ENCODE results near the gene FAM124A. TPM values are rescaled to one million over a fixed set of nuclear protein-coding genes. Genes with fewer than 3 reads are reported as not detected.

FAM124A gene
- total and polyA plus RNA-seq, 5 donors, result 4.2 to 10.7 (median 8.6) TPM

GRCh38 chr13:51243227-51243626 is 21.0 kb downstream of the FAM124A start:
- no peak for DNase-seq

DNA sequence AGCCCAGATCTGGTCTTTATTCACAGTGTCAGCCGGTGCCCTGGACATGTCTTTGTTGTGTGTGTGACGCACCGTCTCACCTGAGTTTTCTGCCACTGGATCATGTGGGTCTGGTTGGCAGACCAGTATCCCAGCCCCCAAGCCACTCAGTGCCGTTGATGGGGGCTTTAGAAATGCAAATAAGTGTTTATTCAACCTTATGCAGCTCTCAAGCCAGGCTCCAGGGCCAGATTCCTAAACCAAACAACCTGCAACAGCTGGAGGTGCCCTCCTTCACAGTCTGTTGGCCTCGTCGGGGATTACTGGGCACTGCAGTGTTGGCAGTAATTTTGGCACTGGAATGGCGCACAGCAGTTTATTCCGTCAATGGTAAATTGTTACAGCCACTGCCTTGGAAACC is 21.6 kb downstream of the FAM124A start:
- intact Hi-C loops (cut with DNase I), result no loop called here
- no peaks in the 10 kb centered on the region for H3K9me3 ChIP-seq (ENCODE audit: control insufficient read depth, low read length)
- peaks cover 9% of the 10 kb centered on the region for H3K4me1 ChIP-seq (ENCODE audit: control insufficient read depth, insufficient read depth, low read length)
- WGBS, result 70% methylated on average over 8 of the region's 8 CpGs
- H3K27ac ChIP-seq (ENCODE audit: low read length), result no peak overlapping the region
- ATAC-seq (no peak), DNase-seq (no peak)
- H3K4me3 ChIP-seq (ENCODE audit: low read length), result no peak overlapping the region
- H3K27me3 ChIP-seq (ENCODE audit: control insufficient read depth, insufficient read depth), result no peaks in the 10 kb centered on the region

More at GRCh38 chr13:51243227-51243626, 21.0 kb downstream of the FAM124A start:
- ATAC-seq, result no peak
- Histone ChIP-seq H3K27ac (ENCODE audit: low read length) (no peak overlapping the region), H3K4me3 (ENCODE audit: low read length) (no peak overlapping the region), H3K9me3 (ENCODE audit: control insufficient read depth, low read length) (no peaks in the 10 kb centered on the region), H3K27me3 (ENCODE audit: control insufficient read depth, insufficient read depth) (no peaks in the 10 kb centered on the region), H3K4me1 (ENCODE audit: control insufficient read depth, insufficient read depth, low read length) (peaks cover 9% of the 10 kb centered on the region)
- intact Hi-C loops (cut with DNase I), result no loop called here
- WGBS, result 83% methylated on average over 4 of the region's 4 CpGs

DNA sequence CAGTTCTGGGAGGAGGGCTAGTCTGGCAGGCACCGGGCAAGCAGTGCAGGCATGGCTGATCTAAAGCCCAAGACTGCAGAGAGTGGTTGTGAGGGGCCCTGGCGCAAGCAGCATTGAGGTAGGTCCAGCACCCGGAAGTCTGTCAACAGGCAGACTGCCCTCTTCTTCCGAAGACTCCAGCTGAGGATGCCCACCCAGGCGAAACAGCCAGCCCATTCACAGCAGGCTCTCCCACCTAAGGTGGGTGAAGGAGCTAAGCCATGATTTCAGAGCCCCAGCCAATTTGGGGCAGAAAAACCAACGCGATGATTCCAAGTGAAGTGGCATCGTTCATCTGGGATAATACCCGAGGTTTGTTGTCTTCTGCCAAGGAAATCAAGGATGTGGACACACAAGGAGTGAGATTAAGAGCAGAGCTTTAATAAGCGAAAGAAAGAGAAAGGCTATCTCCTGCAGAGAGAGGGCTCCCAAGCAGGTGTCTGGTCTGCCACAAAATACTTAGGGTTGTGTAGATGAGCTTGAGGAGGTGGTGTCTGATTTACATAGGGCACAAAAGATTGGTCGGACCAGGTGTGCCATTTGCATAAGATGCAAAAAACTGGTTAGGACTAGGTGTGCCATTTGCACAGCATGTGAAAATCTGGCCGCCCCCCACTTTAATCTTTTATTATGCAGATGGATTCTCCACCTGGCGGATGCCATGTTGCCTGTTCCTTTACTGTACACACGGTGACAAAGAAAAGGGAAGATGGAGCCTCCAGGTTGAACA is 22.6 kb downstream of the FAM124A start:
- Histone ChIP-seq H3K4me3 (ENCODE audit: low read length) (no peak overlapping the region), H3K4me1 (ENCODE audit: control insufficient read depth, insufficient read depth, low read length) (peaks cover 9% of the 10 kb centered on the region), H3K27ac (ENCODE audit: low read length) (peak overlapping the region; percentile 55), H3K9me3 (ENCODE audit: control insufficient read depth, low read length) (no peaks in the 10 kb centered on the region), H3K27me3 (ENCODE audit: control insufficient read depth, insufficient read depth) (no peaks in the 10 kb centered on the region)
- ATAC-seq (no peak), DNase-seq (no peak)
- intact Hi-C loops (cut with DNase I), result no loop called here
- 70% methylated on average over 14 of the region's 14 CpGs for WGBS

GRCh38 chr13:51245583-51245982 is 23.4 kb downstream of the FAM124A start:
- peaks cover 10% of the 10 kb centered on the region for H3K4me1 ChIP-seq (ENCODE audit: control insufficient read depth, insufficient read depth, low read length)
- intact Hi-C loops (cut with DNase I), result no loop called here
- H3K4me3 ChIP-seq (ENCODE audit: low read length), result no peak overlapping the region
- DNase-seq, result no peak
- no peaks in the 10 kb centered on the region for H3K27me3 ChIP-seq (ENCODE audit: control insufficient read depth, insufficient read depth)
- H3K9me3 ChIP-seq (ENCODE audit: control insufficient read depth, low read length), result no peaks in the 10 kb centered on the region
- WGBS, result 72% methylated on average over 2 of the region's 2 CpGs
- no peak for ATAC-seq
- peak overlapping the region; percentile 23 for H3K27ac ChIP-seq (ENCODE audit: low read length)

- Histone ChIP-seq H3K27ac (ENCODE audit: low read length) (peak overlapping the region; percentile 79), H3K4me3 (ENCODE audit: low read length) (no peak overlapping the region), H3K27me3 (ENCODE audit: control insufficient read depth, insufficient read depth) (no peaks in the 10 kb centered on the region), H3K9me3 (ENCODE audit: control insufficient read depth, low read length) (no peaks in the 10 kb centered on the region), H3K4me1 (ENCODE audit: control insufficient read depth, insufficient read depth, low read length) (peaks cover 9% of the 10 kb centered on the region)
- DNase-seq (no peak), ATAC-seq (no peak)
- intact Hi-C loops (cut with DNase I), result no loop called here
- 51% methylated on average over 4 of the region's 4 CpGs for WGBS
Observed at GRCh38 chr13:51246025-51246417, 23.8 kb downstream of the FAM124A start.

DNA sequence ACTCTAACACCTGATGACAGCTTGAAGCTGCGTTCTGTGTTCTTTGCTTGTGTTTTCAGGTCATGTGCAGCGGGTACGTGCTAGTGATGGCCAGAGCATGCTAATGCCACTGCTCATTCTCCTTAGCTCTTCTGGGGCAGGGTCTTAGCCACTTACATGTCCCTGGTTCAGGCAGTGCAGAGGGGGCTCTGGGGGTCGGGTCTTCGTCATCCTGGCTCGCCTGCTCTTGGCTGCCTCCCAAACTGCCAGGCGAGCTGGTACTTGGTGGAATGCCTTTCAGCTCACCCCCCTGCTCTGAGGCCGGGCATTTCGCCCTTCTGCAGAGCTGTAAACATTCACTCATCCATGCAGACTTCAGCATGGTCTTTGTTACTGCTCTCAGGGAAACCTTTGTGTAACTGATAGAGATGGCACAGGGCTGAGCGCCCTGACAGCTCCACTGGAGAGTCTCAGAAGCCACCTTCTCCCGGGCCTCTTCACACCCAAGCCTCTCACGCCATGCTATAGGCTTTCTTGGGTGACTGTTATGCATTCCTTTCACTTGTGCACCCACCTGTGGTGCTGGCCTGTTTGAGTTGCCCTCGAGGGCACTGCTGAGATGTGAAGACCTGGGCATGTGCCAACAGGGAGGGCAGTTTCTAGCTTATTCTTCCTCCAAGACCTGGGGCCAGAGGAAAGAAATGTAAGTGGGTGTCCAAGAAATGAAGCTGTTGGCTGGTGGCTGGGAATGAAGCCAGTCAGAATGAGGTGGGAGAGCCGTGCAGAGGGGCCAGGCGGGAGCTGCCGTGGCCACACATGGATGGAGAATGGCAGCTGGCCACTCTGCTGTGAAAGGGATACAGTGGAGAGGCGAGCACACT is 24.4 kb downstream of the FAM124A start:
- Histone ChIP-seq H3K4me1 (ENCODE audit: control insufficient read depth, insufficient read depth, low read length) (peaks cover 6% of the 10 kb centered on the region), H3K4me3 (ENCODE audit: low read length) (no peak overlapping the region), H3K27me3 (ENCODE audit: control insufficient read depth, insufficient read depth) (no peaks in the 10 kb centered on the region), H3K27ac (ENCODE audit: low read length) (peak overlapping the region; percentile 79), H3K9me3 (ENCODE audit: control insufficient read depth, low read length) (no peaks in the 10 kb centered on the region)
- peak; percentile 87 to 93 for ATAC-seq
- intact Hi-C loops (cut with DNase I), result no loop called here
- WGBS, result 47% methylated on average over 17 of the region's 17 CpGs
- peak; percentile 39 to 83 (median 78) for DNase-seq

GRCh38 chr13:51249255-51249654 is 27.1 kb downstream of the FAM124A start:
- H3K9me3 ChIP-seq (ENCODE audit: control insufficient read depth, low read length), result no peaks in the 10 kb centered on the region
- DNase-seq, result no peak
- WGBS, result 96% methylated on average over 1 of the region's 1 CpG
- H3K4me3 ChIP-seq (ENCODE audit: low read length), result no peak overlapping the region
- H3K27ac ChIP-seq (ENCODE audit: low read length), result no peak overlapping the region
- no peaks in the 10 kb centered on the region for H3K27me3 ChIP-seq (ENCODE audit: control insufficient read depth, insufficient read depth)
- peaks cover 6% of the 10 kb centered on the region for H3K4me1 ChIP-seq (ENCODE audit: control insufficient read depth, insufficient read depth, low read length)
- intact Hi-C loops (cut with DNase I), result no loop called here
- no peak for ATAC-seq

DNA sequence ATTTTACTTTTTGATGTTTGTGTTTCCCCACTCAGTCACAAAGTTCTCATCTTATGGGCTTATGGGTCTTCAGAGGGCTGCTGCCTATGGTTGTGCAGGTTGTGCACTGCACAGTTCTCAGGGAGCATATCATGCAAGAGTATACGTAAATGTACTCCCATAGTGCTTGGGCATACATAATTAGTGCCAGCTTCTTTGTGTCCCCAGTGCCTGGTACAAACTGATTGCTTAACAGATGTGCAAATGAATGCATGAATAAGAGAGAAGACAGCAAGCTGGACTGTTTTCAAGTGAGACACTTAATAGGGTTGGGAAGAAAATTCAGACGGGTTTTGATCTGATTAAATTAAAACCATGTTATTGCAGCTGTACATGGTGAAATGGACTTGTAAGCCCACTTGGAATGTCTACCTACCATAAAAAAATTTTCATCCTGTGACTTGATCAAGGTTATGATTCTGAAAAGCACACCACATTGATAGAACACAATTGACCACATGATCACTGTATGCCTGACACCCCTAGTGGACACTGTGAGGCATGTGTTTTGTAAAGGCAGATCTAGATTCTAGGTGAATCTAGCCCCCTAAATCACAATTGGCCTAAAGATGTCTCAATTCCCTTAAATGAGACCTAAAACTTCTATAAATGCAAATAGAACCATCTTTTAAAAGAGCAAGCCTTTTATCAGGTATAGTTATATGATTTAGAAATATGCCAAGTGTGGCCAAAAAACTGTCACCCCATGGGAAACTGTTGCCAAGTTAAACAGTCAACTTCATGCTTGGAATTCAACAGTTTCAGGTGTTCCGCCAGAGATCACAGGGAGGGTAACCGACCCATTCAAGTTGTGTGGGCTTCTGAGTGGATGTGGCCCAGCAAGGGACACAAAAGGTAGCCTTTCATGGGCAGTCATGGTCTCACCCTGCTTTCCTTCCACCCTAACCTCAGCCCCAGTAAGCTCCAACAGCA is 27.9 kb downstream of the FAM124A start:
- H3K4me1 ChIP-seq (ENCODE audit: control insufficient read depth, insufficient read depth, low read length), result peaks cover 4% of the 10 kb centered on the region
- intact Hi-C loops (cut with DNase I), result no loop called here
- ATAC-seq, result no peak
- no peaks in the 10 kb centered on the region for H3K9me3 ChIP-seq (ENCODE audit: control insufficient read depth, low read length)
- no peaks in the 10 kb centered on the region for H3K27me3 ChIP-seq (ENCODE audit: control insufficient read depth, insufficient read depth)
- 69% methylated on average over 4 of the region's 4 CpGs for WGBS
- H3K27ac ChIP-seq (ENCODE audit: low read length), result no peak overlapping the region
- no peak overlapping the region for H3K4me3 ChIP-seq (ENCODE audit: low read length)
- DNase-seq, result no peak

DNA sequence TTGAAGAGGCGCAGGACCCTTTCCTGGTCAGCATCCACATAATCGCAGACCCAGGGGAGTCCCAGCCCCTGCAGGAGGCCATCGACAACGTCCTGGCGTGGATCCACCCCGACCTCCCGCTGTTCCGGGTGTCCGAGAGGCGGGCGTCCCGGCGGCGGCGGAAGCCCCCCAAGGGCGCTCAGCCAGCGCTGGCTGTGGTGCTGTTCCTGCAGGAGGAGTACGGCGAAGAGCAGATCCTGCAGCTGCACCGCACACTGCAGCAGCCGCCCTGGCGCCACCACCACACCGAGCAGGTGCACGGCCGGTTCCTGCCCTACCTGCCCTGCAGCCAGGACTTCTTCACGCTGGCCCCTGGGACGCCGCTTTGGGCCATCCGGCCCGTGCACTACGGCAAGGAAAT is 29.3 kb downstream of the FAM124A start:
- DNase-seq (peak in 1 of 3 donors; percentile 54), ATAC-seq (no peak)
- Histone ChIP-seq H3K27me3 (ENCODE audit: control insufficient read depth, insufficient read depth) (no peaks in the 10 kb centered on the region), H3K27ac (ENCODE audit: low read length) (no peak overlapping the region), H3K4me3 (ENCODE audit: low read length) (no peak overlapping the region), H3K4me1 (ENCODE audit: control insufficient read depth, insufficient read depth, low read length) (peaks cover 4% of the 10 kb centered on the region), H3K9me3 (ENCODE audit: control insufficient read depth, low read length) (no peaks in the 10 kb centered on the region)
- intact Hi-C loops (cut with DNase I), result no loop called here
- 95% methylated on average over 31 of the region's 31 CpGs for WGBS

DNA sequence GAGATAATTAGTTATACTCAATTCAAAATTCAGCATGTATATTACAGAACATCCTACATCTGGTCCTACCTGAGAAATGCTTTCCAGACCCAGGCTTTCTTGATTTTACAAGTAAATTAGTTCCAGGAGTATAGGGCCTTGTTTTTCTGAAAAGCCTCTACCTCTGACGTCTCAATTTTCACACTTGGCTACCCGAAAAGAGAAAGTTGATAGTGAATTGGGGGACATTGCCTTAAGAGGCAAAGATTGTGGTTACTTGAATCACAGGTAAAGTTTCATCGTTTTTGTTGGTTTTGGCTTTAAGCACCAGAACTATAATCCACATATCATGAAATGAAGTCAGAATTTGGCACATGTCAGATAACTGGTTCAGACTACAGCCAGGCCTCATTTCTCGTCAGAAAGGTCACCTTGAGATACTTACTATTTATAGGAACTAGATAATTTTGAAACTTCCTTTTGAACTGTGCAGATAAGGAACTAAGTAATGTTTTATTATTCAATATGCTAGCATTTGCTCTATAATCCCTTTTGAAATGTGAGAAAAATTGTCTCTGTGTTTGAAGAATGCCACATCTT is 30.8 kb downstream of the FAM124A start:
- 32% methylated on average over 4 of the region's 4 CpGs for WGBS
- no peak for DNase-seq
- H3K9me3 ChIP-seq (ENCODE audit: control insufficient read depth, low read length), result no peaks in the 10 kb centered on the region
- peak in 1 of 2 donors; percentile 38 for ATAC-seq
- H3K27me3 ChIP-seq (ENCODE audit: control insufficient read depth, insufficient read depth), result no peaks in the 10 kb centered on the region
- intact Hi-C loops (cut with DNase I), result no loop called here
- H3K4me3 ChIP-seq (ENCODE audit: low read length), result no peak overlapping the region
- H3K27ac ChIP-seq (ENCODE audit: low read length), result no peak overlapping the region
- H3K4me1 ChIP-seq (ENCODE audit: control insufficient read depth, insufficient read depth, low read length), result peaks cover 4% of the 10 kb centered on the region
